Mesenchymal stem cell (in vitro differentiated cells and primary cell): Measurements from ENCODE around the gene MRPS24. TPM values are rescaled to one million over a fixed set of nuclear protein-coding genes. Genes with fewer than 3 reads are reported as not detected.

Source experiments
- small RNA-seq: library from polyadenylated mRNA; stranded (forward); fragments of <200 nt; extraction: miRNeasy Mini kit (QIAGEN cat#:217004); gene quantifications from one replicate; pipeline ENCODE3, GENCODE V24; 2013; ENCODE audit warnings: low read depth

Gene MRPS24

Small RNA genes within 50 kb of the gene (small RNA-seq; reads per million reads assigned to genes)
- not detected for gene MRPS24
